Measurements from ENCODE around the gene DNAJC18. TPM values are rescaled to one million over a fixed set of nuclear protein-coding genes. Genes with fewer than 3 reads are reported as not detected.

DNAJC18 gene
- total and polyA plus RNA-seq, 2 experiments from 2014 or later: 13.4 to 18.9 TPM

DNA sequence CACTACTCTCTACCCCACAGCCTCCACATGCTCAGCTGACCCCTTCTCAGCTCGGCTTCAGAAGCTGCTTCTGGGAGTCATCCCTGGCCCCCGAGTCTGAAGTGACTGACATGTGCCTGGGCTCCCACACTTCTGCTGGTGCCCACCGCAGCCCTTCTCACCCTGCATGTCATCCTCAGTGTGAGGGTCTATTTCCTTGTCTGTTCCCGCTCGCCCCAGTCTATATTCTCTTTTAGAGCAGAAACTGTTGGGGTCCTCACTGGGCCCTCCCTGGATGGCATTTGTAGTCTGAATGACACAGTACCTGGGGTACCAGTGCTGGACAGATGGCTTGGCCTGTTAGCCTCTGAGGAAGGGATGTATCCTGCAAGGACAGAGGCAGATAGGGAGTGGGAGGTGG, 17.9 kb upstream of the DNAJC18 start:
- H3K9me2 ChIP-seq (ENCODE audit: insufficient read depth): no peaks in the 10 kb centered on the region
- Mint-ChIP-seq H3K36me3 (ENCODE audit: low read depth) (no peaks in the 10 kb centered on the region; the same call in 2 of the 3 replicates), H3K4me3 (no peak overlapping the region), H3K27ac (no peak overlapping the region; the same call in 1 of the 2 replicates), H3K27me3 (ENCODE audit: insufficient read depth, low read depth, poor library complexity) (peaks cover 14% of the 10 kb centered on the region), H3K9me3 (no peaks in the 10 kb centered on the region), H3K4me1 (peaks cover 25% of the 10 kb centered on the region)
- H3F3A ChIP-seq (replicated peaks; ENCODE audit: low read depth): 0 out of 2 replicates have a peak, but pooled peaks cover 9% of the 10 kb centered on the region
- no peaks in the 10 kb centered on the region; the same call in 1 of the 2 replicates for H3K36me3 ChIP-seq (ENCODE audit: insufficient read depth)
- no peak overlapping the region for H2AFZ ChIP-seq
- H4K20me1 ChIP-seq (replicated peaks; ENCODE audit: insufficient read depth): no peaks in the 10 kb centered on the region
- no peaks in the 10 kb centered on the region for H3K27me3 ChIP-seq (ENCODE audit: insufficient read depth)
- H3K4me1 ChIP-seq (ENCODE audit: insufficient read depth): peaks cover 11% of the 10 kb centered on the region
- no peak overlapping the region for H3K27ac ChIP-seq (ENCODE audit: low read depth)
- ATAC-seq (no peak), DNase-seq (ENCODE audit: low spot score) (no peak)
- no peaks in the 10 kb centered on the region for H3K79me2 ChIP-seq (replicated peaks; ENCODE audit: insufficient read depth)
- no peak overlapping the region for H3K4me2 ChIP-seq
- TF ChIP-seq POLR2AphosphoS5 (IDR thresholded peaks at IDR 0.05; ENCODE audit: low read depth): no peak
- no peak for TF ChIP-seq STAT1 (IDR thresholded peaks at IDR 0.05; ENCODE audit: unreplicated experiment)
- TF ChIP-seq, protein P1, sequence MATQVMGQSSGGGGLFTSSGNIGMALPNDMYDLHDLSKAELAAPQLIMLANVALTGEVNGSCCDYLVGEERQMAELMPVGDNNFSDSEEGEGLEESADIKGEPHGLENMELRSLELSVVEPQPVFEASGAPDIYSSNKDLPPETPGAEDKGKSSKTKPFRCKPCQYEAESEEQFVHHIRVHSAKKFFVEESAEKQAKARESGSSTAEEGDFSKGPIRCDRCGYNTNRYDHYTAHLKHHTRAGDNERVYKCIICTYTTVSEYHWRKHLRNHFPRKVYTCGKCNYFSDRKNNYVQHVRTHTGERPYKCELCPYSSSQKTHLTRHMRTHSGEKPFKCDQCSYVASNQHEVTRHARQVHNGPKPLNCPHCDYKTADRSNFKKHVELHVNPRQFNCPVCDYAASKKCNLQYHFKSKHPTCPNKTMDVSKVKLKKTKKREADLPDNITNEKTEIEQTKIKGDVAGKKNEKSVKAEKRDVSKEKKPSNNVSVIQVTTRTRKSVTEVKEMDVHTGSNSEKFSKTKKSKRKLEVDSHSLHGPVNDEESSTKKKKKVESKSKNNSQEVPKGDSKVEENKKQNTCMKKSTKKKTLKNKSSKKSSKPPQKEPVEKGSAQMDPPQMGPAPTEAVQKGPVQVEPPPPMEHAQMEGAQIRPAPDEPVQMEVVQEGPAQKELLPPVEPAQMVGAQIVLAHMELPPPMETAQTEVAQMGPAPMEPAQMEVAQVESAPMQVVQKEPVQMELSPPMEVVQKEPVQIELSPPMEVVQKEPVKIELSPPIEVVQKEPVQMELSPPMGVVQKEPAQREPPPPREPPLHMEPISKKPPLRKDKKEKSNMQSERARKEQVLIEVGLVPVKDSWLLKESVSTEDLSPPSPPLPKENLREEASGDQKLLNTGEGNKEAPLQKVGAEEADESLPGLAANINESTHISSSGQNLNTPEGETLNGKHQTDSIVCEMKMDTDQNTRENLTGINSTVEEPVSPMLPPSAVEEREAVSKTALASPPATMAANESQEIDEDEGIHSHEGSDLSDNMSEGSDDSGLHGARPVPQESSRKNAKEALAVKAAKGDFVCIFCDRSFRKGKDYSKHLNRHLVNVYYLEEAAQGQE (IDR thresholded peaks at IDR 0.05; ENCODE audit: unreplicated experiment): no peak
- TF ChIP-seq EZH2 (IDR thresholded peaks at IDR 0.05; ENCODE audit: low read depth, unreplicated experiment): no peak
- TF ChIP-seq JUNB (IDR thresholded peaks at IDR 0.05; ENCODE audit: unreplicated experiment): no peak
- TF ChIP-seq, protein P2, sequence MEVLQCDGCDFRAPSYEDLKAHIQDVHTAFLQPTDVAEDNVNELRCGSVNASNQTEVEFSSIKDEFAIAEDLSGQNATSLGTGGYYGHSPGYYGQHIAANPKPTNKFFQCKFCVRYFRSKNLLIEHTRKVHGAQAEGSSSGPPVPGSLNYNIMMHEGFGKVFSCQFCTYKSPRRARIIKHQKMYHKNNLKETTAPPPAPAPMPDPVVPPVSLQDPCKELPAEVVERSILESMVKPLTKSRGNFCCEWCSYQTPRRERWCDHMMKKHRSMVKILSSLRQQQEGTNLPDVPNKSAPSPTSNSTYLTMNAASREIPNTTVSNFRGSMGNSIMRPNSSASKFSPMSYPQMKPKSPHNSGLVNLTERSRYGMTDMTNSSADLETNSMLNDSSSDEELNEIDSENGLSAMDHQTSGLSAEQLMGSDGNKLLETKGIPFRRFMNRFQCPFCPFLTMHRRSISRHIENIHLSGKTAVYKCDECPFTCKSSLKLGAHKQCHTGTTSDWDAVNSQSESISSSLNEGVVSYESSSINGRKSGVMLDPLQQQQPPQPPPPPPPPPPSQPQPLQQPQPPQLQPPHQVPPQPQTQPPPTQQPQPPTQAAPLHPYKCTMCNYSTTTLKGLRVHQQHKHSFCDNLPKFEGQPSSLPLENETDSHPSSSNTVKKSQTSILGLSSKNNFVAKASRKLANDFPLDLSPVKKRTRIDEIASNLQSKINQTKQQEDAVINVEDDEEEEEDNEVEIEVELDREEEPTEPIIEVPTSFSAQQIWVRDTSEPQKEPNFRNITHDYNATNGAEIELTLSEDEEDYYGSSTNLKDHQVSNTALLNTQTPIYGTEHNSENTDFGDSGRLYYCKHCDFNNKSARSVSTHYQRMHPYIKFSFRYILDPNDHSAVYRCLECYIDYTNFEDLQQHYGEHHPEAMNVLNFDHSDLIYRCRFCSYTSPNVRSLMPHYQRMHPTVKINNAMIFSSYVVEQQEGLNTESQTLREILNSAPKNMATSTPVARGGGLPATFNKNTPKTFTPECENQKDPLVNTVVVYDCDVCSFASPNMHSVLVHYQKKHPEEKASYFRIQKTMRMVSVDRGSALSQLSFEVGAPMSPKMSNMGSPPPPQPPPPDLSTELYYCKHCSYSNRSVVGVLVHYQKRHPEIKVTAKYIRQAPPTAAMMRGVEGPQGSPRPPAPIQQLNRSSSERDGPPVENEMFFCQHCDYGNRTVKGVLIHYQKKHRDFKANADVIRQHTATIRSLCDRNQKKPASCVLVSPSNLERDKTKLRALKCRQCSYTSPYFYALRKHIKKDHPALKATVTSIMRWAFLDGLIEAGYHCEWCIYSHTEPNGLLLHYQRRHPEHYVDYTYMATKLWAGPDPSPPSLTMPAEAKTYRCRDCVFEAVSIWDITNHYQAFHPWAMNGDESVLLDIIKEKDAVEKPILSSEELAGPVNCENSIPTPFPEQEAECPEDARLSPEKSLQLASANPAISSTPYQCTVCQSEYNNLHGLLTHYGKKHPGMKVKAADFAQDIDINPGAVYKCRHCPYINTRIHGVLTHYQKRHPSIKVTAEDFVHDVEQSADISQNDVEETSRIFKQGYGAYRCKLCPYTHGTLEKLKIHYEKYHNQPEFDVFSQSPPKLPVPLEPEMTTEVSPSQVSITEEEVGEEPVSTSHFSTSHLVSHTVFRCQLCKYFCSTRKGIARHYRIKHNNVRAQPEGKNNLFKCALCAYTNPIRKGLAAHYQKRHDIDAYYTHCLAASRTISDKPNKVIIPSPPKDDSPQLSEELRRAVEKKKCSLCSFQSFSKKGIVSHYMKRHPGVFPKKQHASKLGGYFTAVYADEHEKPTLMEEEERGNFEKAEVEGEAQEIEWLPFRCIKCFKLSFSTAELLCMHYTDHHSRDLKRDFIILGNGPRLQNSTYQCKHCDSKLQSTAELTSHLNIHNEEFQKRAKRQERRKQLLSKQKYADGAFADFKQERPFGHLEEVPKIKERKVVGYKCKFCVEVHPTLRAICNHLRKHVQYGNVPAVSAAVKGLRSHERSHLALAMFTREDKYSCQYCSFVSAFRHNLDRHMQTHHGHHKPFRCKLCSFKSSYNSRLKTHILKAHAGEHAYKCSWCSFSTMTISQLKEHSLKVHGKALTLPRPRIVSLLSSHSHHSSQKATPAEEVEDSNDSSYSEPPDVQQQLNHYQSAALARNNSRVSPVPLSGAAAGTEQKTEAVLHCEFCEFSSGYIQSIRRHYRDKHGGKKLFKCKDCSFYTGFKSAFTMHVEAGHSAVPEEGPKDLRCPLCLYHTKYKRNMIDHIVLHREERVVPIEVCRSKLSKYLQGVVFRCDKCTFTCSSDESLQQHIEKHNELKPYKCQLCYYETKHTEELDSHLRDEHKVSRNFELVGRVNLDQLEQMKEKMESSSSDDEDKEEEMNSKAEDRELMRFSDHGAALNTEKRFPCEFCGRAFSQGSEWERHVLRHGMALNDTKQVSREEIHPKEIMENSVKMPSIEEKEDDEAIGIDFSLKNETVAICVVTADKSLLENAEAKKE (CRISPR knock-in tag; IDR thresholded peaks at IDR 0.05): no peak
- no peak for TF ChIP-seq ZNF114 (CRISPR knock-in tag; IDR thresholded peaks at IDR 0.05)
- TF ChIP-seq, protein P3, sequence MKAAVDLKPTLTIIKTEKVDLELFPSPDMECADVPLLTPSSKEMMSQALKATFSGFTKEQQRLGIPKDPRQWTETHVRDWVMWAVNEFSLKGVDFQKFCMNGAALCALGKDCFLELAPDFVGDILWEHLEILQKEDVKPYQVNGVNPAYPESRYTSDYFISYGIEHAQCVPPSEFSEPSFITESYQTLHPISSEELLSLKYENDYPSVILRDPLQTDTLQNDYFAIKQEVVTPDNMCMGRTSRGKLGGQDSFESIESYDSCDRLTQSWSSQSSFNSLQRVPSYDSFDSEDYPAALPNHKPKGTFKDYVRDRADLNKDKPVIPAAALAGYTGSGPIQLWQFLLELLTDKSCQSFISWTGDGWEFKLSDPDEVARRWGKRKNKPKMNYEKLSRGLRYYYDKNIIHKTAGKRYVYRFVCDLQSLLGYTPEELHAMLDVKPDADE (IDR thresholded peaks at IDR 0.05): no peak
- no peak for TF ChIP-seq CREB1 (CRISPR knock-in tag; IDR thresholded peaks at IDR 0.05; ENCODE audit: low read depth)
- TF ChIP-seq EZH2phosphoT487 (IDR thresholded peaks at IDR 0.05; ENCODE audit: unreplicated experiment): no peak
- no peak for TF ChIP-seq NANOG (IDR thresholded peaks at IDR 0.05; ENCODE audit: borderline replicate concordance)
- TF ChIP-seq, protein P4, sequence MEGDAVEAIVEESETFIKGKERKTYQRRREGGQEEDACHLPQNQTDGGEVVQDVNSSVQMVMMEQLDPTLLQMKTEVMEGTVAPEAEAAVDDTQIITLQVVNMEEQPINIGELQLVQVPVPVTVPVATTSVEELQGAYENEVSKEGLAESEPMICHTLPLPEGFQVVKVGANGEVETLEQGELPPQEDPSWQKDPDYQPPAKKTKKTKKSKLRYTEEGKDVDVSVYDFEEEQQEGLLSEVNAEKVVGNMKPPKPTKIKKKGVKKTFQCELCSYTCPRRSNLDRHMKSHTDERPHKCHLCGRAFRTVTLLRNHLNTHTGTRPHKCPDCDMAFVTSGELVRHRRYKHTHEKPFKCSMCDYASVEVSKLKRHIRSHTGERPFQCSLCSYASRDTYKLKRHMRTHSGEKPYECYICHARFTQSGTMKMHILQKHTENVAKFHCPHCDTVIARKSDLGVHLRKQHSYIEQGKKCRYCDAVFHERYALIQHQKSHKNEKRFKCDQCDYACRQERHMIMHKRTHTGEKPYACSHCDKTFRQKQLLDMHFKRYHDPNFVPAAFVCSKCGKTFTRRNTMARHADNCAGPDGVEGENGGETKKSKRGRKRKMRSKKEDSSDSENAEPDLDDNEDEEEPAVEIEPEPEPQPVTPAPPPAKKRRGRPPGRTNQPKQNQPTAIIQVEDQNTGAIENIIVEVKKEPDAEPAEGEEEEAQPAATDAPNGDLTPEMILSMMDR (conservative IDR thresholded peaks at IDR 0.05; ENCODE audit: low read depth in 2 of 2): no peak
- TF ChIP-seq ZNF331 (CRISPR knock-in tag; IDR thresholded peaks at IDR 0.05; ENCODE audit: low read depth): no peak
- H3K4me3 ChIP-seq: no peak overlapping the region
